ENCODE measurements around the gene PRDM15. TPM values are rescaled to one million over a fixed set of nuclear protein-coding genes. Genes with fewer than 3 reads are reported as not detected.

PRDM15 gene
- polyA plus RNA-seq, 1 experiment, result 7.6 TPM

- CTCF ChIA-PET, result interaction anchor here (0.8 to 1.0 kb wide), 2 partner anchors 13 to 138 kb away, joined by 3 read pairs; no protein-coding TSS in a partner anchor
- H3K4me3 ChIP-seq (ENCODE audit: low read depth, low read length), result no peak overlapping the region
- no peaks in the 10 kb centered on the region for H3K36me3 ChIP-seq (ENCODE audit: control insufficient read depth, insufficient read depth, low read length)
- no peak for DNase-seq (ENCODE audit: low read depth)
- TF ChIP-seq, protein P1, sequence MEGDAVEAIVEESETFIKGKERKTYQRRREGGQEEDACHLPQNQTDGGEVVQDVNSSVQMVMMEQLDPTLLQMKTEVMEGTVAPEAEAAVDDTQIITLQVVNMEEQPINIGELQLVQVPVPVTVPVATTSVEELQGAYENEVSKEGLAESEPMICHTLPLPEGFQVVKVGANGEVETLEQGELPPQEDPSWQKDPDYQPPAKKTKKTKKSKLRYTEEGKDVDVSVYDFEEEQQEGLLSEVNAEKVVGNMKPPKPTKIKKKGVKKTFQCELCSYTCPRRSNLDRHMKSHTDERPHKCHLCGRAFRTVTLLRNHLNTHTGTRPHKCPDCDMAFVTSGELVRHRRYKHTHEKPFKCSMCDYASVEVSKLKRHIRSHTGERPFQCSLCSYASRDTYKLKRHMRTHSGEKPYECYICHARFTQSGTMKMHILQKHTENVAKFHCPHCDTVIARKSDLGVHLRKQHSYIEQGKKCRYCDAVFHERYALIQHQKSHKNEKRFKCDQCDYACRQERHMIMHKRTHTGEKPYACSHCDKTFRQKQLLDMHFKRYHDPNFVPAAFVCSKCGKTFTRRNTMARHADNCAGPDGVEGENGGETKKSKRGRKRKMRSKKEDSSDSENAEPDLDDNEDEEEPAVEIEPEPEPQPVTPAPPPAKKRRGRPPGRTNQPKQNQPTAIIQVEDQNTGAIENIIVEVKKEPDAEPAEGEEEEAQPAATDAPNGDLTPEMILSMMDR (IDR thresholded peaks at IDR 0.05; ENCODE audit: insufficient read depth, low read depth, low read length), result no peak
- H3K27me3 ChIP-seq (ENCODE audit: control insufficient read depth, insufficient read depth, low read length), result no peaks in the 10 kb centered on the region
- POLR2A ChIA-PET, result no interaction called here
Observed at GRCh38 chr21:41750532-41751151, 128.5 kb downstream of the PRDM15 start.

- Histone ChIP-seq H3K4me3 (ENCODE audit: low read depth, low read length) (no peak overlapping the region), H3K27me3 (ENCODE audit: control insufficient read depth, insufficient read depth, low read length) (no peaks in the 10 kb centered on the region), H3K36me3 (ENCODE audit: control insufficient read depth, insufficient read depth, low read length) (no peaks in the 10 kb centered on the region)
- ChIA-PET CTCF (interaction anchor here (0.8 to 1.0 kb wide), 2 partner anchors 12 to 138 kb away, joined by 3 read pairs; no protein-coding TSS in a partner anchor), POLR2A (no interaction called here)
- DNase-seq (ENCODE audit: low read depth), result no peak
- TF ChIP-seq, protein P1 (IDR thresholded peaks at IDR 0.05; ENCODE audit: insufficient read depth, low read depth, low read length), result no peak
Observed at GRCh38 chr21:41750051-41750450, 129.1 kb downstream of the PRDM15 start.

GRCh38 chr21:41749286-41749685 is 129.9 kb downstream of the PRDM15 start:
- CTCF ChIA-PET, result interaction anchor here (1.0 kb wide), 1 partner anchor 12 kb away, joined by 3 read pairs; no protein-coding TSS in a partner anchor

More at GRCh38 chr21:41749286-41749685, 129.9 kb downstream of the PRDM15 start:
- H3K4me3 ChIP-seq (ENCODE audit: low read depth, low read length), result no peak overlapping the region
- POLR2A ChIA-PET, result no interaction called here
- no peak for DNase-seq (ENCODE audit: low read depth)
- TF ChIP-seq, protein P1 (IDR thresholded peaks at IDR 0.05; ENCODE audit: insufficient read depth, low read depth, low read length), result no peak
- H3K36me3 ChIP-seq (ENCODE audit: control insufficient read depth, insufficient read depth, low read length), result no peaks in the 10 kb centered on the region
- no peaks in the 10 kb centered on the region for H3K27me3 ChIP-seq (ENCODE audit: control insufficient read depth, insufficient read depth, low read length)

Small RNAs within 50 kb of the gene (small RNA-seq; reads per million reads assigned to genes)
- gene RF00334 (ENCODE audit: insufficient read length, low read depth, low replicate concordance), result not detected

Other genes with a start within 250 kb of the PRDM15 start
- gene RIPK4, start 112.3 kb downstream of the PRDM15 start, polyA plus RNA-seq (2011; rRNA removed), result 0.13 and 0.37 TPM in 2 replicates
- gene C2CD2, start 74.7 kb upstream of the PRDM15 start, polyA plus RNA-seq (2011; rRNA removed), result 18.1 and 21.9 TPM in 2 replicates
- 8.1 and 10.7 TPM in 2 replicates for gene ZBTB21, start 131.0 kb upstream of the PRDM15 start, polyA plus RNA-seq (2011; rRNA removed)
- 0.04 TPM in 1 of 2 replicates, not detected in the other for gene UMODL1, start 192.0 kb upstream of the PRDM15 start, polyA plus RNA-seq (2011; rRNA removed)